Retinal pigment epithelial cell (primary cell): ENCODE results near the gene NIP7.
A peak's percentile ranks its signal among the peaks of the same experiment; 100 is the strongest.
"Not testable (repeated sequence)": the region's sequence is repeated elsewhere in the genome, so short reads cannot be mapped to it uniquely, and the experiment has no call there.

Source experiments
- DNase-seq: peaks from one replicate; pipeline ENCODE4 v3.0.0-alpha.2; 2010; ENCODE audit warnings: low read depth
- H3K4me3 ChIP-seq: 2 replicates; pipeline ENCODE4 v1.5.1; 2011; ENCODE audit warnings: mild to moderate bottlenecking, low read length, control low read depth, moderate library complexity
- TF ChIP-seq, protein P1 (sequence below): conservative IDR thresholded peaks from 2 replicates; pipeline ENCODE4 v1.5.1; 2011; ENCODE audit warnings: low read depth, low read length, control low read depth, inconsistent platforms

Gene NIP7

DNA sequence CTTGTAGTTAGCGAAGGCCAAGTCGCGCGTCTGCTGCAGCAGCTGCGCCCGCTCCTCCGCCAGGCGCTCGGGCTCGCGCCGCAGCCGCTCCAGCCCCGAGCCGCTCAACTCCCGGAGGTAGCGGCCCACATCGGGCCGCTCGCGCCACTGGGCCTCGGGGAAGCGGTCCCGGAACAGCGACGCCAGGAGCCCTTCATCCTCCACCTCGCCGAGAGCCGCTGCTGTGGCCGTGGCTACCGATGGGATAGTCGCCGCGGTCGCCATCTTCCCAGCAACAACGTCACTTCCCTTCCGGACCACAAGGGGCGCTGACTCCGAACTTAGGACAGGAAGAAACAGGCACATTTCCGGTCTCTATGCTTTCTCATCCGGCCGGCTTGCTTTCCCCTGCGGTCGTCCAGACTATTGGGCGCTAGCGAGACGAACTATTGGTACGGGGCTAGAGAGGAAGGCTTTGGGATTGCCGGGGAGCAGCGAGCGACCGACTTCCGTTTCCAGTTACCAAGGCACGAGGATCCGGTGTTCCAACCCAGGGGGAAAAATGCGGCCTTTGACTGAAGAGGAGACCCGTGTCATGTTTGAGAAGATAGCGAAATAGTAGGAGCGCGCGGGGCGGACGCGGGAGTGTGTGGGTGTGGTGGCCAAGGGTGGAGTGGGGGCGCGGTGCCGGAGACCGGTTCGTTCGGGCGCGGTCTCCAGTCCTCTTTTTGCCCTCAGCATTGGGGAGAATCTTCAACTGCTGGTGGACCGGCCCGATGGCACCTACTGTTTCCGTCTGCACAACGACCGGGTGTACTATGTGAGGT is at the start of gene NIP7, which contains the start of gene COG8:
NIP7 (plus strand) TSS at position 484 of the 806 bp plus-strand sequence; CDS start at position 542, 58 bp downstream.
COG8 (minus strand) TSS at position 276 of the 806 bp plus-strand sequence; CDS start at position 264, 12 bp downstream.
- peak within 1 kb of the TSS; percentile 93 for H3K4me3 ChIP-seq
- TF ChIP-seq, protein P1, sequence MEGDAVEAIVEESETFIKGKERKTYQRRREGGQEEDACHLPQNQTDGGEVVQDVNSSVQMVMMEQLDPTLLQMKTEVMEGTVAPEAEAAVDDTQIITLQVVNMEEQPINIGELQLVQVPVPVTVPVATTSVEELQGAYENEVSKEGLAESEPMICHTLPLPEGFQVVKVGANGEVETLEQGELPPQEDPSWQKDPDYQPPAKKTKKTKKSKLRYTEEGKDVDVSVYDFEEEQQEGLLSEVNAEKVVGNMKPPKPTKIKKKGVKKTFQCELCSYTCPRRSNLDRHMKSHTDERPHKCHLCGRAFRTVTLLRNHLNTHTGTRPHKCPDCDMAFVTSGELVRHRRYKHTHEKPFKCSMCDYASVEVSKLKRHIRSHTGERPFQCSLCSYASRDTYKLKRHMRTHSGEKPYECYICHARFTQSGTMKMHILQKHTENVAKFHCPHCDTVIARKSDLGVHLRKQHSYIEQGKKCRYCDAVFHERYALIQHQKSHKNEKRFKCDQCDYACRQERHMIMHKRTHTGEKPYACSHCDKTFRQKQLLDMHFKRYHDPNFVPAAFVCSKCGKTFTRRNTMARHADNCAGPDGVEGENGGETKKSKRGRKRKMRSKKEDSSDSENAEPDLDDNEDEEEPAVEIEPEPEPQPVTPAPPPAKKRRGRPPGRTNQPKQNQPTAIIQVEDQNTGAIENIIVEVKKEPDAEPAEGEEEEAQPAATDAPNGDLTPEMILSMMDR, result peak; percentile 83
- peak; percentile 96 for DNase-seq

DNA sequence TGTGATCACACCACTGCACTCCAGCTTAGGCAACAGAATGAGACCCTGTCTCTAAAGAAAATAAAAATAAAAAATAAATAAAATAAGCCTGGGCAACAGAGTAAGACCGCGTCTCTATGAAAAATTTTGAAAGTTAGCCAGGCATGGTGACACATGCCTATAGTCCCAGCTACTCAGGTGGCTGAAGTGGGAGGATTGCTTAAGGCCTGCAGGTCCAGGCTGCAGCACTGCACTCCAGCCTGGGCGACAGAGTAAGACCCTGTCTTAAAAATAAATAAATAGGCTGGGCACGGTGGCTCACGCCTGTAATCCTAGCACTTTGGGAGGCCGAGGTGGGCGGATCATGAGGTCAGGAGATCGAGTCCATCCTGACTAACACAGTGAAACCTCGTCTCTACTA is 47.9 kb upstream of the NIP7 start:
- H3K4me3 ChIP-seq, DNase-seq: not testable (repeated sequence)

DNA sequence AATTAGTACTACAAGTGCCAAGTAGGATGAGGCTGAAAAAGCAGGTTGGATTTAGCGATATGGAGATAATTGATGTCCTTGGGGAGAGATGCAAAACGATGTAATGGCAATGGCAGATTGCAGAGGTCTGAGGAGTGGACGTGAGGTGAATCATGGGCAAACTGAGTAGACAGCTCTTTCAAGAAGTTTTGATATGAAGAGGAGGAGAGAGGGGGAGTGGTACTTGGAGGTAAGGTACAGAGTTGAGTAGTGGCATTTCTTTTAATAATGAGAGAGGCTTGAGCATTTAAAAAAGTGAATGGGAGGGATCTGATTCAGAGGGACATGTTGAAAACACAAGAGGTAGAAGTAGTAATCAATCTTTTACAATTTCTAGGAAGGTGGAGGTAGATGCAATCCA is 46.2 kb upstream of the NIP7 start:
- no peak for DNase-seq
- TF ChIP-seq, protein P1, result no peak
- H3K4me3 ChIP-seq, result no peak overlapping the region

DNA sequence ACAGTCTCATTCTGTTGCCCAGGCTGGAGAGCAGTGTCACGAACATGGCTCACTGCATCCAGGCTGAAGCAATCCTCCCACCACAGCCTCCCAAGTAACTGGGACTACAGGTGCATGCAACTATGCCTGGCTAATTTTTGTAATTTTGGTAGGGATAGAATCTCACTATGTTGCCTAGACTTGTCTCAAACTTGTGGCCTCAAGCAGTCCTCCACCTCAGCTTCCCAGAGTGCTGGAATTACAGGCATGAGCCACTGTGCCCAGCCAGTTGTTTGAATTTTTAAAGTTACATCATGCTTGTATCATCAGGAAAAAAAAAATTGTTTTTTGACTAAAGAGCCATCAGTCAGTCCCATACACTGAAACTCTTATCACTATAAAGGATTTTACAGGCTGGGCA is 45.5 kb upstream of the NIP7 start:
- TF ChIP-seq, protein P1, result no peak
- H3K4me3 ChIP-seq, result no peak overlapping the region
- no peak for DNase-seq

DNA sequence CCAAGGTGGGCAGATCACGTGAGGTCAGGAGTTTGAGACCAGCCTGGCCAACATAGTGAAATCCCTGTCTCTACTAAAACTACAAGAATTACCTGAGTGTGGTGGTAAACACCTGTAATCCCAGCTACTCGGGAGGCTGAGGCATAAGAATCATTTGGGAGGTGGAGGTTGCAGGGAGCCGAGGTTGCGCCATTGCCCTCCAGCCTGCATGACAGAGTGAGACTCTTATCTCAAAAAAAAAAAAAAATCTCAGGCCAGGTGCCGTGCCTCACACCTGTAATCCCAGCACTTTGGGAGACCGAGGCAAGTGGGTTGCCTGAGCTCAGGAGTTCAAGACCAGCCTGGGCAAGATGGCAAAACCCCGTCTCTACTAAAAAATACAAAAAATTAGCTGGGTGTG is 42.8 kb upstream of the NIP7 start:
- not testable (repeated sequence) for H3K4me3 ChIP-seq, DNase-seq

DNA sequence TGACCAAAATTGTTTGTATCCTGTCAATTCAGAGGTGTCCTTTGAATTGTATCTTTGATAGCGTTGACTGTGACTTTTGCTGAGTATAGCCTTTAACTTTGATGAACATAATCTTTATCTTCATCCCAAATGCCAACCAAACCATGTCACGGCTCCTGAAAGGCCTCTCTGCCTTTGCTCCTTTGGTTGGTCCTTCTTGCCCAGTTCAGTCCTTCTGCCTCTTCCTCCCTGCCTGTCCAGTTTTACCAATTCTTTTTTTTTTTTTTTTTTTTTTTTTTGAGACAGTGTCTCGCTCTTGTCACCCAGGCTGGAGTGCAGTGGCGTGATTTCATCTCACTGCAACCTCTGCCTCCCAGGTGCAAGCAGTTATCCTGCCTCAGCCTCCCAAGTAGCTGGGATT is 41.3 kb upstream of the NIP7 start:
- H3K4me3 ChIP-seq, result no peak overlapping the region
- TF ChIP-seq, protein P1, result no peak
- no peak for DNase-seq

DNA sequence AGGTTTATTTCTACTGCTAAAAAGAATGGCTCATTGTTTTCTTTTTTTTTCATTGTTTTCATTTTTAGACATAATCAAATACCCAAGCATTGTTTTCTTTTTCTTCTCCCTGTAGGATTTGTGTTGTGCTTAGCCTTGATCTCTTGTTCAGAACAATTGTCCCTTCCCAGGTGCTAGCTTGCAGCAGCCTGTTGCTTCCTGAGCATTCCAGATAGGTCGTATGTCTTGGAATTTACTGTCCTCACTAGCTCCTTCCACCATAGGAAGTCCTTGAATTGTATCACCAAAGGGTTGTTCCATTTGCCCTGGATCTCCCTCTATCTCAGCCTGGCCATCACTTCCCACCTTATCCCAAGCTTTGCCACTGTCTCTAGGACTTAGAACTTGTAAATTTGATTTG is 38.4 kb upstream of the NIP7 start:
- TF ChIP-seq, protein P1, result no peak
- DNase-seq, result no peak
- no peak overlapping the region for H3K4me3 ChIP-seq

DNA sequence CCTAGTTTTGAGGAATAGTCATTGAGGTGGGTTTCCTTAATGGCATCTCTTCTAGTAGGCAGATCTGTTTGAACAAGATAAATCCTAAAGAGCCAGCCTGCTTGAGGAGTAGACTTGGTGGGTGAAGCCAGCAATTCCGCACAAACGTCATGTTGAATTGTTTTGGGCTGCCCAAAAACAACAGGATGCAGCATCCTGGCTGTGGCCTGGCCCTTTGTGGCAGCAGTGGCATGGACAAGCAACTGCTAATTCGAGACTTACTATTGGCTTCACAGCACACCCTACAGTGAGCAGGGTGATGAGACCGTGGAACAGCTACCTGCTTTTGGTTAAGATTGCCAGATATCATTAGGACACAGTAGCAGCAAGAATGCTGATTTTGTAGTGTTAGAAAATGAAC is 37.7 kb upstream of the NIP7 start:
- H3K4me3 ChIP-seq, result no peak overlapping the region
- DNase-seq, result no peak
- TF ChIP-seq, protein P1, result no peak
